T1000 (cell line): ENCODE data around the gene ZNF101.

Experiments
- DNase-seq: peaks from one replicate; lab custom pipeline; 2025; ENCODE audit warnings: mixed read lengths; lab: John Stamatoyannopoulos, UW

Gene ZNF101

DNA sequence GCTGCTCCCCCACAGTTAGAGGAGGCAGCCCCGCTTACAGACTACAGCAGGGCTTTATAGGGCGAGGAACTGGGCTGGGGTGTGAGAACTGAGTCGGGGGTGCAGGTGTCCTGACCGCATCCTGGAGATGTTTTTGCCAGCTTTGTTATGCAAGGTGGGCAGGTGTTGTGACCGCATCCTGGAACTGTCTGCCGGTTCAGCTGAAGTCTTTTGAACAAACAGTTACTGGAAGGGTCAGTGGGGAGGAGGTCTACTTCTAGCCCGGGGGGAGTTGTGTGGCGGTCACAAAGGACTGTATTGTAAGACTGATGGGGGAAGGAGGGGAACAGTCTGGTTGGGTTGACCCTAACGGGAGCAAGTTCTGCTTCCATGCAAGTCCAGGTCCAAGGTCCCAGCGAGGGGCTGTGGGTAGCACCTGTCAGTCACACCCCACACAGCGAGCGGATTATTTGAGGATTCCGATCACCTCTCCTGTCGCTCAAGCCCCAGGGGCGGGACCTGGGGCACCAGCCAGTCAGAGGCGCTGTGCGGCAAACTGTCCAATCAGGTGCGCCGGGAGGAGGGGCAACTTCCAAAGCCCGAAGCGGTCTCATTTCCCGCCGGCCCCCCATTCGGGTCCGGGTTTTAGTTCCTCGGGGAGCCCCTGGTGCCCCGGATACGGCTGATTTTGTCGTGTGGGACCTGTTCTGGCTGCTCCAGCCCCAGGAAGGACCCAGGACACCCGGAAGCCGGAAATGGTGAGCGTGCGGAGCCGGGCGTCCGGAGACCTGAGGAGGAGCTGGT is at the start of gene ZNF101:
ZNF101 (plus strand) TSS at position 610 of the 783 bp plus-strand sequence; CDS start at position 735, 125 bp downstream.
- DNase-seq, result peak; percentile 76

DNA sequence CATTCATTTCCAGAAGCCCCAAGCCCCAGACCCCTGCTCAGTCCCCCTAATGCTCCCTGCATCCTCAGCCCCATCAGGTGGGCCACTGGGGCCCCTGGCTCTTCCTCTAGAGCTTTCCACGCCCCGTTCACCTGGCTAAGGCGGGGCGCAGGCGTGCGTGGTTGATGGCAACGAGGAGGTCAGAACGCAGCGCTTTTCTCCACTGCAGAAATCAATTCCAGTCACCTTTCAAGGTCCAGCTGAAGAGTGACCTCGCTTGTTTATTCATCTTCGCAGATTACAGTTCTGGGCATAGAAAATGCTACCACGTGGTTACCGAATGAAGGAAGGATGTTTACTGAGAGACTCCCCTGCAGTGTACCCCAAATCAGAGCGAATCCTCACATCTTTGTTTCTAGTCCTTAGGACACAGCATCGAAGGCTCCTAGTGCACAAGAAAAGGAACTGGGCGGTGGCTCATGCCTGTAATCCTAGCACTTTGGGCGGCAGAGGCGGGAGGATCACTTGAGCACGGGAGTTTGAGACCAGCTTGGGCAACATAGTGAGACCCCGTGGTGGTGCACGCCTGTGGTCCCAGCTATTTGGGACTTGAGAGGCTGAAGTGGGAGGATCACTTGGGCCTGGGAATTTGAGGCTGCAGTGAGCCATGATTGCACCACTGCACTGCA is 49.3 kb upstream of the ZNF101 start:
- DNase-seq, result no peak

DNA sequence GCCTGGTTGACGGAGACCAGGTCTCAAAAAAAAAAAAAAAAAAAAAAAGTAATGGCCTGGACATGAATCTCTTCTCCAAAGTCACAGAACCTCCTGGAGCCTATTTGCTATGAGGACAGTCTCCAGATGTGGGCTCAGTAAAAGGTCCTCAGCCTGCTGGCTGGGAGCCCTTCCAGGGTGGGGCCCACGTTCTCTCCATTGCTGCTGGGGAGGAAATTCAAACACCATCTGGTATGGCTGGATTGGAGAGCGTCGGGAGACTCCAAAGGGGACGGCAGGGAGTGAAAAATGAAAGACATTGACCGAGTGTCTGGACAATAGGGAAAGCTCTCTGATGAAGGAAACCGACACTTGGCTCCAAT is 48.8 kb upstream of the ZNF101 start:
- no peak for DNase-seq

DNA sequence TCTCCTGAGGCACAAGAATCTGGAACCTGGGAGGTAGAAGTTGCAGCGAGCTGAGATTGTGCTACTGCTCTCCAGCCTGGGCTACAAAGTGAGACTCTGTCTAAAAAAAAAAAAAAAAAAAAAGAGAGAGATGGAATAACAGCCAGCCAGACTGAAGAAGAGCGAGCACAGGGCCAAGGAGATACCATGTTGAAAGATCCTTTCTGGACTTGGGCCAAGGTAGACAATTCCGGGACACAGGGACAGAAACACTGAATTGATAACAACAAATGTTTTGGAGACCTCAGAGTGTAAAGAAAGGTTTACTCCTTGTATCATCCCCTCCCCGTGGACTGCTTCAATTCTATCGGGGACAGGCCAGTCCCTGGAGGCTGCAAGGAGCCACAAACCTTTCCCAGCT is 45.3 kb upstream of the ZNF101 start:
- DNase-seq, result no peak

DNA sequence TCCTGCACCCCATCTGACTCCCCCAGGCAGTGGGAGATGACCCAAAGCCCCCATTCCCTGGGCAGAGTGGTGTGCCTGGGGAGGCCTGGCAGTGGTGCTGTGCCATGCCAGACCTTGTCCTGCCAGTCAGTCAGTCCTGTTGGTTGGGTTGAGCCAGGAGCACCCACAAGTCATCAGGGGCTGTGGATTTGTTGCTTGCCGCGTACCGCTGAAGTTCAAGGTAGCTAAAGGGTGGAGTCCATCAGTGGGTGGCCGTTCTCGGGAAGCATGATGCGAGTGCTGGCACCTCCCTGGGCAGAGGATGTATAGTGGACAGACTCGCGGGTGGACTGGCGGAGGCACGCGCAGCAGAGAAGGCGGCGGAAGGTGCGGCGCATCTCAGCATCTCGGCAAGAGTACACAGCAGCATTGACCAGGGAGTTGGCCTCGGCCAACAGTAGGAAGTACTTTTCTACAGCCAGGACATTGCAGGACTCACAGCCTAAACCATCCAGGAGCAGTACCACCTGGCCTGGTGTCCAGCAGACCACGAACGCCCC is 44.5 kb upstream of the ZNF101 start:
- DNase-seq, result no peak

DNA sequence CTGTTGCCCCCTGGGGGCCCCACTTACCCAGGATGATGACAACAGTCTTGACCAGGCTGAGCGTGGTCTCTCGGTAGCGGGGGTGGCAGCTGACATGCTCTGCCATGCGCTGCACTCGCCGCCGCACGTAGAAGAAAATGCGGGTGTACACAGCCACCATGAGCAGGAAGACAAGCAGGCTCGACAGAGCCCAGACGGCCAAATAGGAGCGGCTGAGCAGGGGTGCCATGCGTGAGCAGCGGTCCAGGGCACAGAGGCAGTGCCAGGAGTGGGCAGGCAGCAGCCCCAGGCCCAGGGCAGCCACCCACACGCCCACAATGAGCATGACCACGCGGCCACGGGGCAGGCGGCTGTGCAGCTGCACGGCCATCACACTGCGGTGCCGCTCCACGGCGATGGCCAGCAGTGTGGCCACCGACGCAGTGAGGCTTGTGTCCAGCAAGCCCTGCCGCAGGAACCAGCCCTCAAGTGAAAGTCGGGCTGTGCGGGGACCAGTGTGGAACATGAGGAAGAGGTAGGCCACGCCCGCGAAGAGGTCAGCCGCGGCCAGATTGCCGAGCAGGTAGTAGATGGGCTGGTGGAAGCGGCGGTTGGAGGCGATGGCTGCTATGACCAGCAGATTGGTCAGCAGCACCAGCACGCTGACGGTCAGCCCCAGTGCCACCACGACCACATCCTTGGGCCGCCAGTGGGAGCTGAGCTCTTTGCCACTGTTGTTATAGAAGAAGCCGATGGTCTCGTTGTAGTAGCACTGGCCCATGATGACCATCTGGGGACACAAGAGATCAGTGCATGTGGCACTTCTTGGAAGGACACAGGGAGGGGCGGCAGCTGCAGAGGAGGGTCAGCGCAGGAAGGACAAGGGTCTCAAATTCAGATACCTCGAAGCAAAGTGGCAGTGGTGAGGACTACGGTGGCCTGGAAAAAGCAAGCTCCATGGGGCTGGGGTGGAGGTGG is 41.8 kb upstream of the ZNF101 start:
- DNase-seq, result no peak

DNA sequence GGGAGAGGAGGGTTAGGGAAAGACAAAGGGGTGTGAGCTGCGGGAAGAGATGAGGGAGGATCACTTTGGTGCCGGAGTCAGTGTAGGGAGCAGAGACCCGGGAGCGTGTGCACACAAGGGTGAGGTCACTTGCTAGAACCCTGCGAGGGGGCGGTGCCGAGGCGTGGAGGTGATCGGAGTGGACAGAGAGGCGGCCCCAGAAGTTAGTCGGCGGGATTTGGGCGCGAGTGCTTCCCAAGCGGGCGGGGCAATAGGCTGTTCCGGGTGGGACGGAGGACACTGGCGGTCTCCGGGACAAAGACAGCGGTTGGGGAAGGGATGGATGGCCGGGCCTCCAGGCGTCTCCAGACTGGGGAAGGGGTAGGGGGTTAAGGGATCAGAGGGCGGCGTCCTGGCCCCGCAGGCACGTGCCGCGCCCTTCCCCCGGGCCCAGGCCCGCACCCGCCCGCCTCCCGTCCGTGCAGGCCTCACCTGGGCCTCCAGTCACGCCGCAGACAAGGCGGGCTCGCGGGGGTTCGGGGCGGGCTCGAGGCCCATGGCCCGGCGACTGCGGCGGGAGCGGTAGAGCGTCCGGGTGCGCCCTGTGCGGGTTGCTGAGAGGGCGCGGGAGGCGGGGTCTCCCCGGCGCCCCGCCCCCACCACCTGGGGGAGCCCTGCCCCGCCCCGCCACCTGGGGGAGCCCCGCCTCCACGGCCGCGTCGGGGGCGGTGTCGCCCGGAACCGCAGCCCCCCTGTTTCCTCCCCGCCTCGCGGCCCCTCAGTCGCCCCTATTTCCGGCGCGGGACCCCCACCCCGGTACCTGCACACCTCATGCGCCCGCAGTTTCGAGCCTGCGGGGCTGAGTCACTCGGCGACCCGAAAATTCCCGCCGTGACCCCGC is 40.8 kb upstream of the ZNF101 start, which contains the start of gene LPAR2:
LPAR2 (minus strand) TSS at position 600 of the 880 bp plus-strand sequence. CDS start 945 bp downstream, outside the sequence.
- no peak for DNase-seq

DNA sequence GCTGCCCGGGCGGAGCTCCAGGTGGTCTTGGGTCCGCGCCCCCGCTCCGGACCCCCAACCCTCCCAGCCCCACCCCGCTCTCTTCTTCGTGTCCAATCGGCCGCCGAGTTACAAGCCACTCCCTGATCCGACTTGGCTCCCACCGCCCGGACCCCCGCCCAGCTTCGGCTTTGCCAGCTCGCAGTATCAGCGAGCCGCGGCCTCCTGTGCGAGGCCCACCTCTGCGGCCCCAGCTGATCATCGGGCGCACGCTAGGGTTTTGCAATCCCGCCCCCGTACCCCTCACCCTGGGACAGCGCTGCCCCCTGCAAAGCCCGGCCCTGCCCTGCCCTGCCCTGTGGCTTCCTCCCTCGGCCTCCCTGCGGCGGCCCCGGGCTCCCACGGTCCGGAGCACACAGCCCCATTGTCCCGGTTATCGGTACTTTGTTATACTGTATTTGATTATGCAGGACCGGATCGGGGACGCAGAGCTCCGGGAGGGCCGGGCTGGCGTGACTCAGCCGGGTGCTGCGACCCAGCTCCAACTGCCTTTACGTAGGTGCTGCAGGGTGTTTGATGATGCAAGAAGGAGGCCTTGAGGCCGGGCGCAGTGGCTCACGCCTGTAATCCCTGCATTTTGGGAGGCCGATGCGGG is 40.0 kb upstream of the ZNF101 start:
- DNase-seq, result no peak

DNA sequence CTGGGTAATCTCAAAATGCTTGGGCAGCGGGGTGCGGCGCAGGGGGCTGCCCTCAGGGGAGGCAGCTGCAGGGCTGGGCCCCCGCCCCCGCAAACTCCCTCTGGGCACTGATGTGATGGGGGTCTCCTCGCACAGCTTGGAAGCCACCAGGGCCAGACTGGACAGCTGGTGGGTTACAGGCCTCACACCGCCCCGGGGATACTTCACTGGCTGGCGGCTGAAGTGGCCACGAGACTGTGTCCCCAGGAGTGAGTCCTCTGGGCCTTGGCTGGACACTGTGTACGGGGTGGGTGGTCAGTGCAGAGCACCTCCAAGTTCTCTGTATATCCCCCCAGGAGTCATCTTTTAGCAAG is 38.6 kb upstream of the ZNF101 start:
- no peak for DNase-seq

DNA sequence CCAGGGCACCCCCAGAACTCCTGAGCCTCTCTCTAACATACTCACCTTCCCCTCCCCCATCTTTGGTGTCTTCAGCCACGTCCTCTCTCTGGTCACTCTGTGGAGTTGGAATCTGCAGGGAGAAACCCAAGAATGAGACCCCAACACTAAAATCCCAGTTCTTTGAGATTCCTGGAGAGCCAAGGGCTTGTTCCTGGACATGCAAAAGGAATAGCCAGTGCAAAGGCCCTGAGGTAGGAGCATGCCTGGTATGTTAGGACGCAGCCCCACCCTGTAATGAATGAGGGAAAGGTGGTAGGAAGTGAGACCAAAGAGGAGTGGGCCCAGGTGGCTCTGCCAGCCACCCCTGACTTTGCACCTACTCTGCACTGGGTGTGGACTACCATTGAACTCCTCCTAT is 38.2 kb upstream of the ZNF101 start:
- DNase-seq, result no peak

DNA sequence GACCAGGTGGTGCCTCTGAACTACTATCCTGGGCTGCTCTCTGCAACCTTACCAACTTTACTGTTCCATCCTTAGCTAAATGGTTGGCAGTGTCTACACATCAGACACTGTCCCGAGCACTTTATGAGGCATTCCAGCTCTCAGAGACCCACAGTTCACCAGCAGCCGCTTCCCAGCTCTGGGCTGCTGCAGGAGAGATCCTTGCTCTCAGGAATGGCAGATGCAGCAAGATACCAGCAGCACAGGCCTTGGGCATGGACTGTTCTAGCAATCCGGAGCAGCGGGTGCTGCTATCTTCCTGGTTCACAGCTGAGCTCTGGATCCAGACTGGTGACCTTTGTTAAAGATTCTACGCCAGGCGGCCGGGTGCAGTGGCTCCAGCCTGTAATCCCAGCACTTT is 37.3 kb upstream of the ZNF101 start:
- DNase-seq, result no peak

DNA sequence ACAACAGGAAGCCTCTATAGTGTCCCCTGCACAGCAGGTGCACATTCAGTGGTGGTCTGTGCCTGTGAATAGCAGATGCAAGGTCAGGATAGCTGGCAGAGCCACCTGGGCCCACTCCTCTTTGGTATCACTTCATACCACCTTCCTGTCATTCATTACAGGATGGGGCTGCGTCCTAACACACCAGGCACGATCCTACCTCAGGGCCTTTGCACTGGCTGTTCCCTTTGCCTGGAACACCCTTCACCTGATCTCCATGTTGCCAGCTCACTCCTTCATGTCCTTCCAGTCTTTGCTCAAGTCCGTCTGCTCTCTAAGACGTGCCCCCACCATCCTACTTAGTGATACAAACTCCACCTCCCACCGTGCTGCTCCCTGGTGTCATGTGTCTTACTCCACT is 36.0 kb upstream of the ZNF101 start:
- no peak for DNase-seq

DNA sequence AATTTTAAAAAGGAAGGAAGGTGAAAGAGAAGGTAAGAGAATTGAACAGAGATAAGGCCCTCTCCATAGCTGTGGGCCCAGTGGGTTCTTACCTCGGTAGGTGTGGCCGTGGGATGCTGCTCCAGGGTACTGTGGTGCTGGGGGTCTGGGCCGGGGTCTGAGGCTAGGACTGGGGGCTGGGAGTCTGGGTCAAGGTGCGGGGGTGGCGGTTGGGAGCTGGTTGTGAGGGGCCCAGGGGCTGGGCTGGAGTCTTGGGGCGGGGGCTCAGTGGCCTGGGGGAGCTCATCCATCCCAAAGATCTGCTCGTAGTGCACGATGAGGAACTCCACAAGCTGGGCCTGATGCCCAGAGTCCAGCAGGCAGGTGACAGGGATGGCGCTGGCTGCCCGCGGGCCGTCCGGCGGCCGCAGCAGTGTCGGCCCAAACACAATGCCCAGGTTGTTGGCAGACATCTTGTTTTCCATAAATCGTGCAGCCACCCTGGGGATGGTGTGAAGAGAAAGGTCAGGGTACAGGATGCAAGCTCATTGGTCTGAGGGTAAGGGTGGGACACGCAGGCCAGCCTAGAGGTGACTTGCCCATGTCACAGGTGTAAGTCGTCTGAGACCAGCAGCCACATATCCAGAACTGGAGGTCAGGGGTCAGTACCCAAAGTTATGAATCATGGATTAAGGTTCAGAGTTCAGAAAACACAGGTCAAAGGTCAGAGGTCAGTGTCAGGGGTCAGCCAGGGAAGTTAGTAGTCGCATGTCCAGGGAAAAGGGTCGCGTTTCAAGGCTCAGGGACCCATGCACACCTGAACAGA is 34.7 kb upstream of the ZNF101 start:
- DNase-seq, result no peak

DNA sequence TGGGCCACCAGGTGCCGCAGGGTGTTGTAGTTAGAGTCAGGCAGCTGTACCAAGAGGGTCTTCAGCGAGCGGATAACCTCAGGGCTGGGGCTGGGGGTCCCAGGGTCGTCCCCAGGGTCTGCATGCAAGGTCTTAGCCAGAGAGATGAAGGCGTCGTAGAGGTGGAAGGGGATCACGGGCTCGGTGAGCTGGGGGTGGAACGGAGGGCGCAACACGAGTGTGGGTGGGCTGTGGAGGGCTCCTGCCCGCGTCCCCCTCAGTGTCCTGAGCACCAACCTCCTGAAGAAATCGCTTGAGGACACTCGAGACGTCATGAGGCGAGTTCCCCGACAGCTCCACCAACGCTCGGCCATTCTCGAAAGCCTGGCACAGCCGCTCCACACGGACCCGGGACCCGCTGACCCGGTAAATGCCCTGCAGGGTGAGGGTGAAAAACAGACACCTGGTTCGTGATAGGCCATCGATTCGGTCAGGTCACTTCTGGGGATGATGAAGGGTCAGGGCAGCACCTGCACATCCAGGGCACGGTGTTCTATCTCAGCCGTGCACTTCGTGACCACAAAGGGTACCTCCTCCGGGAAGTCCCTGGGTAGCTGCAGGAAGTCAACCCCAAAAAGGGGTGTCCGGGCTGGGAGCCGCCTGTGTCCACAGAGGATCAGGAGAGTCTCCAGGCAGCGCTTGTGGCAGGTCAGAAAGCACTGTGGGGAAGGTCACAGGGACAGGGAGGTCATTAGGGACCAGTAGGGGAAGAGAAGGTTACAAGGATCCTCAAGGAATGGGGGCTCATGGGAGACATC is 33.9 kb upstream of the ZNF101 start:
- no peak for DNase-seq

DNA sequence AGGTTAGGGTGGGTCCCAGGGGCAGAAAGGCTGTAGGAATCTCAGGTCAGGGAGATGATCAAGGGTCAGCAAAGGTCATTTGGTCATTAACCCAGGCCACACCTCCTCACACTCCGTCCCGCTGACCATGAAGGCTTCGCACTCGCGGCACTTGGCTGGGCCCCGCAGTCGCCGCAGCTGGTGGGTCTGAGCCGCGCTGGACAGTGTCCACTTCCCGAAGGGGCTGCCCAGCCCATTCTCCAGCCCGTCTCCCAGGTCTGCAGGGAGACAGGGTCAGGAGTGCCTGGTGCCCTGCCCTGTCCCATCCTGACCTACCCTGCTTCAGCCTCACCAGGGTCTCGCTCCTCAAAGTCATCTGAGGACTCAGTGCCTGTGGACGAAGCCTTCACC is 33.3 kb upstream of the ZNF101 start:
- DNase-seq, result no peak

DNA sequence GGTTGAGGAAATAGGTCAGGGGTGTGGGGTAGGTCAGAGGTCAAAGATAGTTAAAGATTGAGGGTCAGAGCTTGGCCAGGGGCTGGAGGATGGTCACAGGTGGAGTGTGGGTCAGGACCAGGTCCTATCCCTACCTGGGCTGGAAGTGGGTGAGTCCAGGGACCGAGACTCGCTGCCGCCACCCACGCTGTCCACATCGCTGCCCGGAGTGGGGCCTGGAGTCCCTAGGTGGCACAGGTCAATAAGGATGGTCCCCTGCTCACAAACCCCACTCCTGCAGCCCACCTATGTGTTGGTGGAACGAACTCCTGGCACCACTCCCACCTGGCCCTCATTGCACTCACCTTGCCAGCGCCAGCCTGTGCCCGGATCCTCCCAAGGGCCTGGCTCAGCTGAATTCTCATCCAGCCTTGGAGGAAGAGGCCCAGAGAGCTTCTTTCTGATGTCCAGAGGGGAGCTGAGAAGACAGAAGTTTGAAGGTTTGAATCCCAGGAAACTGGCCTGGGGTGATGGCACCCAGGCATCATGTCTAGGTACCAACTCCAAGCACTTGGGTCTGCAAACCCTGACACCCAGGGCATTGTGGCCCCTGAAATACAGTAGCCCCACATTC is 32.0 kb upstream of the ZNF101 start:
- DNase-seq, result no peak

DNA sequence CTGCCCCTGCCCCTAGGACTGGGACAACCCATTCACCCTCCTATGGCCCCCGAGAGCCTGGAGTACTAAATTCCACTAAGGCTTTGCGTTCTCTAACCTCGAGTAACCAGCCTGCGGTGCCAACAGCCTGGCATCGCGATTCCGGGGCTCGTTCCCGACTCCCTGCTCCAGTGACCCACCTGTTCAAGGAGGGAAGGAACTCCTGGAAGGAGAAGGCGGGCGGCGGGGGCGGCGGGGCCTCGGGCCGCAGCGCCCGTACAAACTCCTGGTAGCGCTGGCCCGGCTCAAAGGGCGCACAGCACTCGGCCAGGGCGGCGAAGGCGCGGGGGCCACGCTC is 31.5 kb upstream of the ZNF101 start:
- no peak for DNase-seq

DNA sequence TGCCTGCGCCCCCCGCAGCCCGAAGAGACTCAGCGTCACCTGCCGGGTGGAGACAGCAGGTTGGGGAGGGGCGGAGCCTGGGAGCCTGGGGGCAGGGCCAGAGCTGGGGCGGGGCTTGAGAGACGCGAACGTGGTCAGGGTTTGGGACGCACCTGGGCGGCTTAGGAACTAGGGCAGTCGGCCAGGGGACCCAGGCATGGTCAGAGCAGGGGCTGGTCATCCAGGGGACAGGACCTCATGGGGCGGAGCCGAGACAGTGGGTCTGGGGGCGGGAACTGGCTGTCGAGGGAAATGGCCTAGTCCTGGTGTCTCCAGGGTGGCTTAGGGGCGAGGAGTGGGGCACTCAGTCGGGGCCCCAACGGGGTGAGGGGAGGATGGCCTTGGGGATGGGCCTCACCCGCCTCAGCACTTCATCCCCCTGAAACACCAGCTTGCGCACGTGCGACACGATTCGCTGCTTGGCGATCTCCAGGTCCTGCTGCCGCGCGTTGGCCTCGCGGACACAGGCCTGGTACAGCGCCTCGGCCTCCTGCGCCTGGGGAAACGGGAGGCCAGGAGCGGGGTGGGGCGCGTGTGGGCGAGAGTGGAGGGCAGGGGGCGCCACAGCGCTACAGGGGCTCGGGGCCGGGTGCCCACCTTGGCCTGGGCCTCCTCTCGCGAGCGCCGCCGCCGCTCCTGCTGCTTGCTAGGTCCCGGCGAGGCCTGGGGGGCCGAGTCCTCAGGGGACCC is 31.0 kb upstream of the ZNF101 start:
- no peak for DNase-seq
